ENCODE data around the gene DTNB.

The DTNB gene

GRCh38 chr2:25378731-25379490 lies 294.5 kb downstream of the DTNB start:
- no peak overlapping the region for H3K4me2 ChIP-seq (ENCODE audit: low read depth, low read length, poor library complexity, severe bottlenecking)
- H3F3A ChIP-seq (ENCODE audit: insufficient read depth) = peaks cover 20% of the 10 kb centered on the region
- H3K27me3 ChIP-seq (ENCODE audit: low read length) = no peaks in the 10 kb centered on the region
- H3K27ac ChIP-seq (ENCODE audit: low read depth, low read length) = no peak overlapping the region
- TF ChIP-seq, protein P1, sequence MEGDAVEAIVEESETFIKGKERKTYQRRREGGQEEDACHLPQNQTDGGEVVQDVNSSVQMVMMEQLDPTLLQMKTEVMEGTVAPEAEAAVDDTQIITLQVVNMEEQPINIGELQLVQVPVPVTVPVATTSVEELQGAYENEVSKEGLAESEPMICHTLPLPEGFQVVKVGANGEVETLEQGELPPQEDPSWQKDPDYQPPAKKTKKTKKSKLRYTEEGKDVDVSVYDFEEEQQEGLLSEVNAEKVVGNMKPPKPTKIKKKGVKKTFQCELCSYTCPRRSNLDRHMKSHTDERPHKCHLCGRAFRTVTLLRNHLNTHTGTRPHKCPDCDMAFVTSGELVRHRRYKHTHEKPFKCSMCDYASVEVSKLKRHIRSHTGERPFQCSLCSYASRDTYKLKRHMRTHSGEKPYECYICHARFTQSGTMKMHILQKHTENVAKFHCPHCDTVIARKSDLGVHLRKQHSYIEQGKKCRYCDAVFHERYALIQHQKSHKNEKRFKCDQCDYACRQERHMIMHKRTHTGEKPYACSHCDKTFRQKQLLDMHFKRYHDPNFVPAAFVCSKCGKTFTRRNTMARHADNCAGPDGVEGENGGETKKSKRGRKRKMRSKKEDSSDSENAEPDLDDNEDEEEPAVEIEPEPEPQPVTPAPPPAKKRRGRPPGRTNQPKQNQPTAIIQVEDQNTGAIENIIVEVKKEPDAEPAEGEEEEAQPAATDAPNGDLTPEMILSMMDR (IDR thresholded peaks at IDR 0.05; ENCODE audit: insufficient read depth, low read length, poor library complexity, severe bottlenecking) = no peak
- TF ChIP-seq EZH2phosphoT487 (conservative IDR thresholded peaks at IDR 0.05; ENCODE audit: low read length) = no peak
- H3K36me3 ChIP-seq (ENCODE audit: low read length) = no peaks in the 10 kb centered on the region
- H3K9me3 ChIP-seq (ENCODE audit: insufficient read depth, low read length) = no peaks in the 10 kb centered on the region
- H2AFZ ChIP-seq (ENCODE audit: low read depth, low read length, severe bottlenecking) = no peak overlapping the region
- no peak overlapping the region for H3K9ac ChIP-seq (ENCODE audit: low read length)
- H4K20me1 ChIP-seq (ENCODE audit: low read depth, low read length) = no peaks in the 10 kb centered on the region
- no peaks in the 10 kb centered on the region for H3K79me2 ChIP-seq (ENCODE audit: insufficient read depth, low read length)
- H3K4me3 ChIP-seq (ENCODE audit: insufficient read depth, low read length, poor library complexity, severe bottlenecking) = no peak overlapping the region
- H3K9me2 ChIP-seq (replicated peaks; ENCODE audit: insufficient read depth, low read length) = no peaks in the 10 kb centered on the region

GRCh38 chr2:25377822-25378421 lies 295.5 kb downstream of the DTNB start:
- Histone ChIP-seq H2AFZ (ENCODE audit: low read depth, low read length, severe bottlenecking) (no peak overlapping the region), H3K4me3 (ENCODE audit: insufficient read depth, low read length, poor library complexity, severe bottlenecking) (no peak overlapping the region), H3K9me2 (replicated peaks; ENCODE audit: insufficient read depth, low read length) (no peaks in the 10 kb centered on the region), H3K9me3 (ENCODE audit: insufficient read depth, low read length) (no peaks in the 10 kb centered on the region), H3K4me2 (ENCODE audit: low read depth, low read length, poor library complexity, severe bottlenecking) (no peak overlapping the region), H3K36me3 (ENCODE audit: low read length) (no peaks in the 10 kb centered on the region), H3K27me3 (ENCODE audit: low read length) (no peaks in the 10 kb centered on the region), H4K20me1 (ENCODE audit: low read depth, low read length) (no peaks in the 10 kb centered on the region), H3K79me2 (ENCODE audit: insufficient read depth, low read length) (no peaks in the 10 kb centered on the region), H3F3A (ENCODE audit: insufficient read depth) (peaks cover 25% of the 10 kb centered on the region), H3K27ac (ENCODE audit: low read depth, low read length) (peak overlapping the region; percentile 84; the same call in 1 of the 2 replicates), H3K9ac (ENCODE audit: low read length) (no peak overlapping the region; the same call in 1 of the 2 replicates)
- TF ChIP-seq, protein P1 (IDR thresholded peaks at IDR 0.05; ENCODE audit: insufficient read depth, low read length, poor library complexity, severe bottlenecking) = no peak
- TF ChIP-seq EZH2phosphoT487 (conservative IDR thresholded peaks at IDR 0.05; ENCODE audit: low read length) = no peak

GRCh38 chr2:25376750-25377621 lies 296.4 kb downstream of the DTNB start:
- H3K79me2 ChIP-seq (ENCODE audit: insufficient read depth, low read length) = no peaks in the 10 kb centered on the region
- no peak for TF ChIP-seq EZH2phosphoT487 (conservative IDR thresholded peaks at IDR 0.05; ENCODE audit: low read length)
- TF ChIP-seq, protein P1 (IDR thresholded peaks at IDR 0.05; ENCODE audit: insufficient read depth, low read length, poor library complexity, severe bottlenecking) = peak; percentile 94
- no peaks in the 10 kb centered on the region for H4K20me1 ChIP-seq (ENCODE audit: low read depth, low read length)
- no peaks in the 10 kb centered on the region for H3K27me3 ChIP-seq (ENCODE audit: low read length)
- H2AFZ ChIP-seq (ENCODE audit: low read depth, low read length, severe bottlenecking) = peak overlapping the region; percentile 83
- no peaks in the 10 kb centered on the region for H3K36me3 ChIP-seq (ENCODE audit: low read length)
- H3K9me2 ChIP-seq (replicated peaks; ENCODE audit: insufficient read depth, low read length) = no peaks in the 10 kb centered on the region
- peak overlapping the region; percentile 84 for H3K27ac ChIP-seq (ENCODE audit: low read depth, low read length)
- H3K9me3 ChIP-seq (ENCODE audit: insufficient read depth, low read length) = no peaks in the 10 kb centered on the region
- peak overlapping the region; percentile 42 for H3K4me3 ChIP-seq (ENCODE audit: insufficient read depth, low read length, poor library complexity, severe bottlenecking)
- H3F3A ChIP-seq (ENCODE audit: insufficient read depth) = peaks cover 25% of the 10 kb centered on the region
- H3K9ac ChIP-seq (ENCODE audit: low read length) = peak overlapping the region; percentile 60
- H3K4me2 ChIP-seq (ENCODE audit: low read depth, low read length, poor library complexity, severe bottlenecking) = peak overlapping the region; percentile 66
